ENCODE measurements around the gene TTC9C.
"Not testable (repeated sequence)": the region's sequence is repeated elsewhere in the genome, so short reads cannot be mapped to it uniquely, and the experiment has no call there.

GRCh38 chr11:62693624-62694023 is 34.7 kb upstream of the TTC9C start:
- TF ChIP-seq, protein P1, sequence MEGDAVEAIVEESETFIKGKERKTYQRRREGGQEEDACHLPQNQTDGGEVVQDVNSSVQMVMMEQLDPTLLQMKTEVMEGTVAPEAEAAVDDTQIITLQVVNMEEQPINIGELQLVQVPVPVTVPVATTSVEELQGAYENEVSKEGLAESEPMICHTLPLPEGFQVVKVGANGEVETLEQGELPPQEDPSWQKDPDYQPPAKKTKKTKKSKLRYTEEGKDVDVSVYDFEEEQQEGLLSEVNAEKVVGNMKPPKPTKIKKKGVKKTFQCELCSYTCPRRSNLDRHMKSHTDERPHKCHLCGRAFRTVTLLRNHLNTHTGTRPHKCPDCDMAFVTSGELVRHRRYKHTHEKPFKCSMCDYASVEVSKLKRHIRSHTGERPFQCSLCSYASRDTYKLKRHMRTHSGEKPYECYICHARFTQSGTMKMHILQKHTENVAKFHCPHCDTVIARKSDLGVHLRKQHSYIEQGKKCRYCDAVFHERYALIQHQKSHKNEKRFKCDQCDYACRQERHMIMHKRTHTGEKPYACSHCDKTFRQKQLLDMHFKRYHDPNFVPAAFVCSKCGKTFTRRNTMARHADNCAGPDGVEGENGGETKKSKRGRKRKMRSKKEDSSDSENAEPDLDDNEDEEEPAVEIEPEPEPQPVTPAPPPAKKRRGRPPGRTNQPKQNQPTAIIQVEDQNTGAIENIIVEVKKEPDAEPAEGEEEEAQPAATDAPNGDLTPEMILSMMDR (IDR thresholded peaks at IDR 0.05), result not testable (repeated sequence)
- TF ChIP-seq POLR2AphosphoS5, POLR2A (IDR thresholded peaks at IDR 0.05): not testable (repeated sequence)

Data from suprapubic skin (tissue), 4 donors.